RWPE2 (cell line): ENCODE data around the gene PIP5K1B.

ENCODE experiments used
- ATAC-seq: fragments of 200-7000 bp; cut with Tn5 transposase; 3 replicates; pipeline ENCODE4 v1.9.1; 2021; ENCODE audit warnings: low read depth
- DNase-seq: peaks from one replicate; pipeline ENCODE4 v3.0.0-alpha.2; 2020; ENCODE audit warnings: low spot score
- H3K27ac ChIP-seq: fragments of 450-650 bp; 2 replicates; pipeline ENCODE4 v1.5.1; 2017; ENCODE audit warnings: mild to moderate bottlenecking; ENCODE audit not compliant: poor library complexity, severe bottlenecking
- H3K27me3 ChIP-seq: fragments of 250-450 bp; sonication (Bioruptor Pico); 2 replicates; pipeline ENCODE4 v1.5.1; 2021; ENCODE audit warnings: mild to moderate bottlenecking, moderate library complexity; ENCODE audit not compliant: insufficient read depth, poor library complexity, severe bottlenecking
- H3K36me3 ChIP-seq: fragments of 250-450 bp; sonication (Bioruptor Pico); 2 replicates; pipeline ENCODE4 v1.5.1; 2020; ENCODE audit warnings: low read depth, mild to moderate bottlenecking, moderate library complexity
- H3K4me1 ChIP-seq: fragments of 250-450 bp; sonication (Bioruptor Pico); 2 replicates; pipeline ENCODE4 v1.5.1; 2021; ENCODE audit warnings: mild to moderate bottlenecking, moderate library complexity; ENCODE audit not compliant: insufficient read depth, poor library complexity, severe bottlenecking
- H3K4me3 ChIP-seq: fragments of 250-450 bp; sonication (Bioruptor Pico); 2 replicates; pipeline ENCODE4 v1.5.1; 2021; ENCODE audit warnings: mild to moderate bottlenecking, moderate library complexity; ENCODE audit not compliant: severe bottlenecking
- H3K9me3 ChIP-seq: fragments of 250-450 bp; sonication (Bioruptor Pico); 2 replicates; pipeline ENCODE4 v1.5.1; 2021; ENCODE audit warnings: mild to moderate bottlenecking, moderate library complexity; ENCODE audit not compliant: severe bottlenecking
- CTCF ChIP-seq: fragments of 450-650 bp; IDR thresholded peaks from one replicate; pipeline ENCODE4 v1.5.1; 2017; ENCODE audit warnings: mild to moderate bottlenecking, moderate library complexity; ENCODE audit not compliant: poor library complexity, severe bottlenecking

The PIP5K1B gene

DNA sequence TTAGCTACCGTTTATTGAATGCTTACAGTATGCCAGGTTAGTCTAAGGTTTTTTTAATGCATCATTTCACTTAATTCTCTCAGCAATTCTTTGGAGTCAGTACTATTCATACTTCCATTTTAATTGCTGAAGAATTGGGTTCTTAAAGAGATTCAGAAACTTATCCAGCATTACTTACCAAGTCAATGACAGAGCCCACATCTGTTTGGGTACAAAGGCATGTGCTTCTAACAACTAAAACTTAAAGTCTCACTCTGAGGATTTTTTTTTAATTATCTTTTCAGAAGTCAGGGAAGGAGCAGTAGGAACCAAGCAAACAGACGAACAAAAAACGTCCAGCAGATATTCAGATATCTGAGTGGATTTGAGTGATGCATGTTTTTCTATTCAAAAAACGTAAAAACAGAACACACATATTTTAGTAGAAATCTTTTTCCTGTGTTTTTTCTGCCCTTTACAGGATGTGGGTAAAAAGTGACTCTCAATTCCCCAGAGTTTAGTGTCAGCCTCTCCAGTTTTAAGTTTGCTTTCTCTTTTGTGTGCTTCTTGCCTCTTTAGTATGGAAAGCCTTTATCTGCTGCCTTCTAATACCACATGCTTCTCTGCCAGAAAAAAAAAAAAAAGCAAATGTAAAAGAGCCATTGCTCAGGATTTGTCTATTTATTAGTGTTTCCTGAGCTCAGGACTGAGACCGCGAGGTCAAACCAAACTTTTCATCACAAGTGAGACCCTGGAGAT lies 190.9 kb downstream of the PIP5K1B start:
- Histone ChIP-seq H3K27me3 (peaks cover 2% of the 10 kb centered on the region), H3K4me1 (no peaks in the 10 kb centered on the region), H3K9me3 (no peaks in the 10 kb centered on the region), H3K27ac (no peak overlapping the region), H3K4me3 (no peak overlapping the region), H3K36me3 (no peaks in the 10 kb centered on the region)
- no peak for ATAC-seq
- no peak for TF ChIP-seq CTCF
- no peak for DNase-seq

GRCh38 chr9:68896486-68896885 lies 191.4 kb downstream of the PIP5K1B start:
- ATAC-seq = no peak
- no peak for TF ChIP-seq CTCF
- no peaks in the 10 kb centered on the region for H3K36me3 ChIP-seq
- H3K9me3 ChIP-seq = no peaks in the 10 kb centered on the region
- no peak overlapping the region for H3K4me3 ChIP-seq
- no peaks in the 10 kb centered on the region for H3K4me1 ChIP-seq
- H3K27ac ChIP-seq = no peak overlapping the region
- DNase-seq = no peak
- peaks cover 2% of the 10 kb centered on the region for H3K27me3 ChIP-seq

DNA sequence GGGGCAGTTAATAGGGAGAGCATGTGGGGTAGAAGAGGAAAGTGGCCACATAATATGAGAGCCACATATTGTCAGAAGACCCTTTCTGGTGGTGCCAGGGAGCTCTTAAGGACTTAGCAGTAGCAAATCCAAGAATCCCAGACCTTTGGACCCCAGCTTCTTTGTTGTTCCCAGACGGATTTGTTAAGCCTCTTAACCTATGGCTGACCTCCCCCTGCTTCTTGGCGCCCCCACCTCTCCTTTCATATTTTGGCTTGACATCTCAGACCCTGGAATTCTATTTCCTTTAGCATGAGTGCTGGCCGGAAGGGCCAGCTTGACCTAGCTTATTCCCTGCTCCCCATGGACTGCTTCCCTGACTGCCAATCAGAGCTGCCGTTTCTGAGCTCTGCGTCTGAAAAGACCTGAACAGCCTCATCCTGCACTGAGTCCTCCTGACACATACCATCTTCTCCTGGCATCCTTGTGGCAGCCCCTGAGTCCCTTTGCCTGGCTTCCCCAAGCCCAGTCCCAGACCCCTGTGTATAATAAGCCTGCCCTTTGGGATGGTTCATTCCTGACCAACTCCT lies 192.6 kb downstream of the PIP5K1B start:
- DNase-seq (no peak), ATAC-seq (no peak)
- peaks cover 2% of the 10 kb centered on the region for H3K27me3 ChIP-seq
- no peaks in the 10 kb centered on the region for H3K36me3 ChIP-seq
- TF ChIP-seq CTCF = no peak
- H3K4me3 ChIP-seq = no peak overlapping the region
- no peaks in the 10 kb centered on the region for H3K9me3 ChIP-seq
- no peaks in the 10 kb centered on the region for H3K4me1 ChIP-seq
- H3K27ac ChIP-seq = no peak overlapping the region

DNA sequence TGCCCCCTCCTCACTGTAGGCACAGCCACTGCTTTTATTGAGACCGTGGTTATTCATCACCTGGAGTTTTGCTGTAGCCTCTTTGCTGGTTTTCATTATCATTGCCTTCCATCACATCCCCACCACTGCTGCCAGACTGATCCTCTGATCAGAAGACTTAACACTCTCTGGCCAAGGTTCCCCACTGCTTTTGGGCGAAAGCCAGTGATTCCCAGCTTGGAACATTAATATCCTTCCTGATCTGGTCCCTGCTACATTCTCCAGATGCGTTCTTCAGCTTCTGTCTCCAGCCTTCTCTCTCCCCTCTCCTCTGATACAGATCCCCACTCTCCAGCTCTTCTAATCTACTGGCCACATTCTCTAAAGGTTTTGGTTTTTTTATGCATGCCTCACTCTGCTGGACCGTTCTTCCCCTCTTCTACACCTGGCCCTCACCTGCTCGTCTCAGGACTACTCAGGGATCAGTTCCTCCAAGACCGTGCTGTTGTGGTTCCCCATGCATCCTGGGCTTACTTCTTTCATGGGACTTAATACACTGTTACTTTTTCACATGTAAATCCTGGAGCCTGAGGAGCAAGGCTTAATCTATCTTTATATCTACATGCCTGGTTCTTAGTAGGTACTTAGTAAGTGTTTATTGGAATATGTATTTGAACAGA lies 193.9 kb downstream of the PIP5K1B start:
- no peaks in the 10 kb centered on the region for H3K4me1 ChIP-seq
- no peaks in the 10 kb centered on the region for H3K36me3 ChIP-seq
- no peak for TF ChIP-seq CTCF
- DNase-seq (no peak), ATAC-seq (no peak)
- H3K27ac ChIP-seq = no peak overlapping the region
- H3K9me3 ChIP-seq = no peaks in the 10 kb centered on the region
- H3K4me3 ChIP-seq = no peak overlapping the region
- peaks cover 2% of the 10 kb centered on the region for H3K27me3 ChIP-seq
